ENCODE results near the gene PTPRK.

GRCh38 chr6:128127650-128128049 is 392.7 kb downstream of the PTPRK start:
- TF ChIP-seq CTCF (IDR thresholded peaks at IDR 0.05 in 2 of 3, conservative IDR thresholded peaks at IDR 0.05 in 1 of 3; ENCODE audit: insufficient read depth in 2 of 3, low read depth in 1 of 3, low read length in 3 of 3) (no peak), ZNF696 (CRISPR knock-in tag; conservative IDR thresholded peaks at IDR 0.05) (no peak), HDAC3 (IDR thresholded peaks at IDR 0.05; ENCODE audit: borderline replicate concordance, partially characterized antibody) (no peak), SMAD1 (IDR thresholded peaks at IDR 0.05; ENCODE audit: low read depth, low read length, partially characterized antibody) (no peak), GABPA (tag; conservative IDR thresholded peaks at IDR 0.05; ENCODE audit: low read depth) (no peak), ZNF274 (IDR thresholded peaks at IDR 0.05; ENCODE audit: borderline replicate concordance, low read depth, low read length) (no peak), NKRF (IDR thresholded peaks at IDR 0.05; ENCODE audit: borderline replicate concordance) (no peak)

All from K562 (cell line).